KMS-11 (cell line): ENCODE results near the gene STARD13.
A peak's percentile ranks its signal among the peaks of the same experiment; 100 is the strongest.

Experiments used
- H2AFZ ChIP-seq: fragments of 200-600 bp; sonication (generic); 2 replicates; pipeline ENCODE4 v1.6.1; 2016; ENCODE audit warnings: antibody characterized with exemption, mixed run types, low read depth
- H3K27ac ChIP-seq: fragments of 200-600 bp; sonication (generic); 2 replicates; pipeline ENCODE4 v1.6.1; 2016; ENCODE audit warnings: mild to moderate bottlenecking, mixed run types
- H3K27me3 ChIP-seq: fragments of 200-600 bp; sonication (generic); 2 replicates; pipeline ENCODE4 v1.6.1; 2017; ENCODE audit warnings: mild to moderate bottlenecking, low read depth, mixed run types, moderate library complexity; ENCODE audit not compliant: insufficient read depth
- H3K36me3 ChIP-seq: fragments of 200-600 bp; sonication (generic); 2 replicates; pipeline ENCODE4 v1.6.1; 2017; ENCODE audit warnings: mild to moderate bottlenecking, mixed run types; ENCODE audit not compliant: insufficient read depth
- H3K4me1 ChIP-seq: fragments of 200-600 bp; sonication (generic); 2 replicates; pipeline ENCODE4 v1.6.1; 2016; ENCODE audit warnings: mild to moderate bottlenecking, low read depth, mixed run types; ENCODE audit not compliant: poor library complexity, severe bottlenecking
- H3K4me2 ChIP-seq: fragments of 200-600 bp; sonication (generic); 2 replicates; pipeline ENCODE4 v1.7.0; 2016; ENCODE audit warnings: mild to moderate bottlenecking, mixed run types
- H3K4me3 ChIP-seq: fragments of 200-600 bp; sonication (generic); IDR thresholded peaks from 2 replicates; pipeline ENCODE4 v1.6.1; 2017; ENCODE audit warnings: low read depth, low read length, mixed read lengths; ENCODE audit not compliant: insufficient read depth
- H3K79me2 ChIP-seq: fragments of 200-600 bp; sonication (generic); 2 replicates; pipeline ENCODE4 v1.6.1; 2016; ENCODE audit warnings: low read depth, mixed run types; ENCODE audit not compliant: insufficient read depth
- H3K9ac ChIP-seq: fragments of 200-600 bp; sonication (generic); 2 replicates; pipeline ENCODE4 v1.6.1; 2016; ENCODE audit warnings: mild to moderate bottlenecking, mixed run types
- H4K20me1 ChIP-seq: fragments of 200-600 bp; sonication (generic); 2 replicates; pipeline ENCODE4 v1.6.1; 2016; ENCODE audit warnings: mild to moderate bottlenecking, mixed run types; ENCODE audit not compliant: insufficient read depth
- CTCF ChIP-seq: fragments of 200-600 bp; sonication (generic); conservative IDR thresholded peaks from 2 replicates; pipeline ENCODE4 v1.6.1; 2017; ENCODE audit warnings: low read depth, mild to moderate bottlenecking, antibody characterized with exemption, low read length, moderate library complexity, mixed read lengths

STARD13 gene

GRCh38 chr13:33060815-33061214 is 224.7 kb downstream of the STARD13 start:
- no peak overlapping the region for H3K4me3 ChIP-seq
- H3K9ac ChIP-seq: no peak overlapping the region
- H3K27me3 ChIP-seq: no peaks in the 10 kb centered on the region
- no peak overlapping the region for H3K27ac ChIP-seq
- no peak overlapping the region for H2AFZ ChIP-seq
- H3K4me2 ChIP-seq: no peak overlapping the region
- H4K20me1 ChIP-seq: no peaks in the 10 kb centered on the region
- no peaks in the 10 kb centered on the region for H3K36me3 ChIP-seq
- TF ChIP-seq CTCF: no peak
- H3K4me1 ChIP-seq: no peaks in the 10 kb centered on the region
- H3K79me2 ChIP-seq: no peaks in the 10 kb centered on the region

- Histone ChIP-seq H3K4me2 (no peak overlapping the region), H2AFZ (no peak overlapping the region)
- no peak for TF ChIP-seq CTCF
Measured at GRCh38 chr13:33058776-33059327, 226.7 kb downstream of the STARD13 start.

GRCh38 chr13:33057019-33057780 is 228.4 kb downstream of the STARD13 start:
- TF ChIP-seq CTCF: 0 out of 2 replicates have a peak, but pooled peaks have one; percentile 30
- Histone ChIP-seq H3K9ac (no peak overlapping the region), H3K4me3 (no peak overlapping the region), H3K27me3 (no peaks in the 10 kb centered on the region), H3K4me2 (no peak overlapping the region), H3K36me3 (no peaks in the 10 kb centered on the region), H3K27ac (no peak overlapping the region), H3K79me2 (no peaks in the 10 kb centered on the region), H4K20me1 (no peaks in the 10 kb centered on the region), H2AFZ (no peak overlapping the region), H3K4me1 (peaks cover 10% of the 10 kb centered on the region)

More at GRCh38 chr13:33058776-33059327, 226.7 kb downstream of the STARD13 start:
- Histone ChIP-seq H3K9ac (no peak overlapping the region), H3K4me3 (no peak overlapping the region), H3K79me2 (no peaks in the 10 kb centered on the region), H3K27me3 (no peaks in the 10 kb centered on the region), H3K27ac (no peak overlapping the region), H3K4me1 (no peaks in the 10 kb centered on the region), H3K36me3 (no peaks in the 10 kb centered on the region), H4K20me1 (no peaks in the 10 kb centered on the region)

- Histone ChIP-seq H3K4me1 (peaks cover 29% of the 10 kb centered on the region), H3K9ac (no peak overlapping the region), H2AFZ (no peak overlapping the region), H3K36me3 (no peaks in the 10 kb centered on the region), H4K20me1 (no peaks in the 10 kb centered on the region), H3K4me2 (no peak overlapping the region), H3K79me2 (no peaks in the 10 kb centered on the region), H3K27ac (no peak overlapping the region), H3K27me3 (no peaks in the 10 kb centered on the region), H3K4me3 (no peak overlapping the region)
- TF ChIP-seq CTCF: no peak
Measured at GRCh38 chr13:33053397-33054066, 232.0 kb downstream of the STARD13 start.
